ENCODE results near the gene VPS37D.
"Not testable (repeated sequence)": the region's sequence is repeated elsewhere in the genome, so short reads cannot be mapped to it uniquely, and the experiment has no call there.

The VPS37D gene

GRCh38 chr7:73667344-73668102, at the start of gene VPS37D:
VPS37D (plus strand) TSS chr7:73667831; CDS start chr7:73667959, 128 bp downstream.
- peak; percentile 50 to 69 for DNase-seq

- no peak for DNase-seq
Observed at GRCh38 chr7:73618538-73618937, 49.1 kb upstream of the VPS37D start.

- DNase-seq: not testable (repeated sequence)
Observed at GRCh38 chr7:73619394-73619793, 48.2 kb upstream of the VPS37D start.

GRCh38 chr7:73621168-73622063, 46.2 kb upstream of the VPS37D start:
- no peak for DNase-seq

- no peak for DNase-seq
Observed at GRCh38 chr7:73622527-73622908, 45.1 kb upstream of the VPS37D start.

- no peak for DNase-seq
Observed at GRCh38 chr7:73622909-73623797, 44.5 kb upstream of the VPS37D start.

- DNase-seq: peak; percentile 36 to 61
Observed at GRCh38 chr7:73623798-73624668, 43.6 kb upstream of the VPS37D start, which contains the start of gene MLXIPL. MLXIPL (minus strand) TSS chr7:73624522; CDS start chr7:73624492, 30 bp downstream.

- DNase-seq: no peak
Observed at GRCh38 chr7:73624669-73625001, 43.0 kb upstream of the VPS37D start.

GRCh38 chr7:73625276-73625675, 42.4 kb upstream of the VPS37D start:
- DNase-seq: no peak

- no peak for DNase-seq
Observed at GRCh38 chr7:73626814-73627213, 40.8 kb upstream of the VPS37D start.

- no peak for DNase-seq
Observed at GRCh38 chr7:73628504-73628903, 39.1 kb upstream of the VPS37D start.

- DNase-seq: no peak
Observed at GRCh38 chr7:73631558-73631957, 36.1 kb upstream of the VPS37D start.

GRCh38 chr7:73633323-73633722, 34.3 kb upstream of the VPS37D start:
- no peak for DNase-seq

- no peak for DNase-seq
Observed at GRCh38 chr7:73633844-73634243, 33.8 kb upstream of the VPS37D start.

- no peak for DNase-seq
Observed at GRCh38 chr7:73635428-73636200, 32.0 kb upstream of the VPS37D start.

GRCh38 chr7:73638911-73639310, 28.7 kb upstream of the VPS37D start:
- DNase-seq: no peak

- no peak for DNase-seq
Observed at GRCh38 chr7:73642834-73643233, 24.8 kb upstream of the VPS37D start.

GRCh38 chr7:73644688-73645286, 22.8 kb upstream of the VPS37D start:
- no peak for DNase-seq

- no peak for DNase-seq
Observed at GRCh38 chr7:73645643-73646174, 21.9 kb upstream of the VPS37D start.

All from SHP77 (cell line).